NCI-H748 (cell line): ENCODE measurements around the gene RASAL2.
"Not testable (repeated sequence)": the region's sequence is repeated elsewhere in the genome, so short reads cannot be mapped to it uniquely, and the experiment has no call there.

Experiments used
- DNase-seq: peaks from one replicate; lab custom pipeline; 2025; ENCODE audit not compliant: unreplicated experiment; lab: John Stamatoyannopoulos, UW

Gene RASAL2

GRCh38 chr1:178502330-178502714, 408.4 kb downstream of the RASAL2 start:
- no peak for DNase-seq

GRCh38 chr1:178502856-178503255, 409.0 kb downstream of the RASAL2 start:
- no peak for DNase-seq

- DNase-seq = not testable (repeated sequence)
These were observed 409.4 kb downstream of the RASAL2 start for GRCh38 chr1:178503316-178503715.

GRCh38 chr1:178503849-178504248, 409.9 kb downstream of the RASAL2 start:
- no peak for DNase-seq

GRCh38 chr1:178504286-178504685, 410.4 kb downstream of the RASAL2 start:
- DNase-seq = no peak

GRCh38 chr1:178506177-178506576, 412.3 kb downstream of the RASAL2 start:
- no peak for DNase-seq

- no peak for DNase-seq
These were observed 412.8 kb downstream of the RASAL2 start for GRCh38 chr1:178506669-178507068.

GRCh38 chr1:178509414-178510007, 415.6 kb downstream of the RASAL2 start:
- DNase-seq = no peak

GRCh38 chr1:178510155-178510554, 416.3 kb downstream of the RASAL2 start:
- DNase-seq = no peak

- no peak for DNase-seq
These were observed 418.8 kb downstream of the RASAL2 start, which contains the start of gene TEX35 for GRCh38 chr1:178512566-178513277. TEX35 (plus strand) TSS chr1:178513109; CDS start chr1:178513189, 80 bp downstream.

- no peak for DNase-seq
These were observed 419.5 kb downstream of the RASAL2 start for GRCh38 chr1:178513278-178513983.

- no peak for DNase-seq
These were observed 422.2 kb downstream of the RASAL2 start for GRCh38 chr1:178516110-178516509.

- DNase-seq = peak; percentile 41
These were observed 425.0 kb downstream of the RASAL2 start for GRCh38 chr1:178518894-178519293.

GRCh38 chr1:178520803-178521202, 426.9 kb downstream of the RASAL2 start:
- DNase-seq = no peak

- no peak for DNase-seq
These were observed 427.3 kb downstream of the RASAL2 start for GRCh38 chr1:178521241-178521640.

GRCh38 chr1:178527117-178527516, 433.2 kb downstream of the RASAL2 start:
- no peak for DNase-seq

GRCh38 chr1:178528228-178528952, 434.5 kb downstream of the RASAL2 start:
- no peak for DNase-seq

GRCh38 chr1:178528953-178529335, 435.0 kb downstream of the RASAL2 start:
- DNase-seq = no peak

- no peak for DNase-seq
These were observed 435.6 kb downstream of the RASAL2 start for GRCh38 chr1:178529364-178530036.

GRCh38 chr1:178530037-178530402, 436.1 kb downstream of the RASAL2 start:
- DNase-seq = no peak

- DNase-seq = no peak
These were observed 436.6 kb downstream of the RASAL2 start for GRCh38 chr1:178530502-178530901.
